Measurements from ENCODE around the gene IGF1. TPM values are rescaled to one million over a fixed set of nuclear protein-coding genes. Genes with fewer than 3 reads are reported as not detected.

IGF1 gene
- total and polyA plus RNA-seq, 10 of the 15 experiments (the other 5 are each of a cell fraction or from before 2014, with no cell fraction given), result 2.4 to 9.2 (median 3.5) TPM

GRCh38 chr12:102356690-102357089, 123.7 kb downstream of the IGF1 start:
- Histone ChIP-seq H3K4me1 (ENCODE audit: control insufficient read depth, insufficient read depth, low read length) (peaks cover 3% of the 10 kb centered on the region; the same call in 1 of the 2 replicates), H3K9ac (ENCODE audit: control insufficient read depth, insufficient read depth, low read length) (no peak overlapping the region), H3K27ac (ENCODE audit: control insufficient read depth, insufficient read depth) (no peak overlapping the region), H3K4me2 (ENCODE audit: control insufficient read depth, insufficient read depth) (no peak overlapping the region), H3K36me3 (ENCODE audit: control insufficient read depth in 2 of 2, insufficient read depth in 2 of 2, low read length in 1 of 2) (no peaks in the 10 kb centered on the region), H3K79me2 (ENCODE audit: control insufficient read depth, insufficient read depth, low read length) (no peaks in the 10 kb centered on the region), H3K4me3 (no peak overlapping the region), H3K9me3 (replicated peaks; ENCODE audit: control insufficient read depth, insufficient read depth, low read length) (peaks cover 5% of the 10 kb centered on the region; the same call in 1 of the 3 replicates), H3K27me3 (replicated peaks in 1 of 2; ENCODE audit: control insufficient read depth in 2 of 2, insufficient read depth in 2 of 2, low read length in 1 of 2) (no peaks in the 10 kb centered on the region), H4K20me1 (ENCODE audit: control insufficient read depth, insufficient read depth) (no peaks in the 10 kb centered on the region), H2AFZ (ENCODE audit: control insufficient read depth, low read depth, low read length) (no peak overlapping the region)
- ChIA-PET POLR2A (no interaction called here), SMC1A (ENCODE audit: uncharacterized antibody, unreplicated experiment) (no interaction called here), RAD21 (ENCODE audit: unreplicated experiment) (no interaction called here), CTCF (no interaction called here)
- FAIRE-seq, result no peak
- DNase-seq (ENCODE audit: low read depth, low spot score), result no peak
- TF ChIP-seq HCFC1 (IDR thresholded peaks at IDR 0.05; ENCODE audit: low read length) (no peak), KLF5 (IDR thresholded peaks at IDR 0.05; ENCODE audit: partially characterized antibody) (no peak), NRF1 (conservative IDR thresholded peaks at IDR 0.05; ENCODE audit: low read depth, low read length) (no peak), CUX1 (IDR thresholded peaks at IDR 0.05; ENCODE audit: insufficient replicate concordance, low read depth, low read length) (no peak), SIN3A (IDR thresholded peaks at IDR 0.05; ENCODE audit: low read depth, low read length) (no peak), STAT3 (IDR thresholded peaks at IDR 0.05; ENCODE audit: low read depth, low read length) (no peak), USF1 (IDR thresholded peaks at IDR 0.05; ENCODE audit: borderline replicate concordance, extremely low read length, insufficient read depth, low read depth, low read length) (no peak), NR2F1 (conservative IDR thresholded peaks at IDR 0.05) (no peak), ETV6 (conservative IDR thresholded peaks at IDR 0.05 in 1 of 2, IDR thresholded peaks at IDR 0.05 in 1 of 2; ENCODE audit: borderline replicate concordance in 1 of 2, low read depth in 1 of 2) (peak in 1 of 2 experiments; percentile 37; a peak in 1 of 4 replicates), SREBF1 (IDR thresholded peaks at IDR 0.05; ENCODE audit: low read length) (no peak), EED (IDR thresholded peaks at IDR 0.05; ENCODE audit: low read depth) (0 out of 2 replicates have a peak, but pooled peaks have one; percentile 30), BCLAF1 (IDR thresholded peaks at IDR 0.05) (no peak), SMAD5 (IDR thresholded peaks at IDR 0.05; ENCODE audit: low read depth) (no peak)
- BruUV-seq (replicated peaks), result no TSS peak
- 0% methylated on average over 2 of the region's 2 CpGs for WGBS (ENCODE audit: insufficient coverage, insufficient replicate concordance, low lambda C conversion rate, missing lambda C conversion rate)
- in situ Hi-C loops (cut with MboI), result no loop called here
- ATAC-seq, result no peak
- intact Hi-C loops (cut with micrococcal nuclease; ENCODE audit: unreplicated experiment), result no loop called here
